Nephron progenitor cell (in vitro differentiated cells): Measurements from ENCODE around the gene RALGPS2.

Experiments
- DNase-seq: peaks from one replicate; pipeline ENCODE4 v3.0.0; 2021
- H3K27ac Mint-ChIP-seq: 2 replicates; pipeline ENCODE4 v1.8.0; 2021; ENCODE audit warnings: mild to moderate bottlenecking, moderate library complexity, mixed read lengths
- H3K27me3 Mint-ChIP-seq: 2 replicates; pipeline ENCODE4 v1.8.0; 2021; ENCODE audit warnings: mild to moderate bottlenecking, low read depth, mixed read lengths; ENCODE audit not compliant: poor library complexity
- H3K36me3 Mint-ChIP-seq: 2 replicates; pipeline ENCODE4 v1.8.0; 2021; ENCODE audit warnings: low read depth, mixed read lengths
- H3K4me1 Mint-ChIP-seq: 2 replicates; pipeline ENCODE4 v1.8.0; 2021; ENCODE audit warnings: mixed read lengths
- H3K4me3 Mint-ChIP-seq: 2 replicates; pipeline ENCODE4 v1.8.0; 2021; ENCODE audit warnings: mild to moderate bottlenecking, moderate library complexity, mixed read lengths
- H3K9me3 Mint-ChIP-seq: 2 replicates; pipeline ENCODE4 v1.8.0; 2021; ENCODE audit warnings: mild to moderate bottlenecking, moderate library complexity, mixed read lengths
- CTCF ChIP-seq: fragments of 200-600 bp; sonication (generic); IDR thresholded peaks from 2 replicates; pipeline ENCODE4 v1.5.0; 2021; ENCODE audit warnings: antibody characterized with exemption

Gene RALGPS2

GRCh38 chr1:178713259-178713658 lies 11.8 kb upstream of the RALGPS2 start:
- TF ChIP-seq CTCF = no peak
- Mint-ChIP-seq H3K9me3 (no peaks in the 10 kb centered on the region), H3K4me1 (no peaks in the 10 kb centered on the region), H3K27me3 (peaks cover 4% of the 10 kb centered on the region), H3K27ac (no peak overlapping the region), H3K36me3 (no peaks in the 10 kb centered on the region), H3K4me3 (no peak overlapping the region)
- DNase-seq = no peak

GRCh38 chr1:178714453-178714852 lies 10.6 kb upstream of the RALGPS2 start:
- DNase-seq = no peak
- Mint-ChIP-seq H3K4me3 (no peak overlapping the region), H3K27ac (no peak overlapping the region), H3K9me3 (no peaks in the 10 kb centered on the region), H3K36me3 (no peaks in the 10 kb centered on the region), H3K4me1 (no peaks in the 10 kb centered on the region), H3K27me3 (peaks cover 4% of the 10 kb centered on the region)
- no peak for TF ChIP-seq CTCF

GRCh38 chr1:178716111-178716510 lies 8.9 kb upstream of the RALGPS2 start:
- Mint-ChIP-seq H3K9me3 (no peaks in the 10 kb centered on the region), H3K4me3 (no peak overlapping the region), H3K4me1 (no peaks in the 10 kb centered on the region), H3K36me3 (no peaks in the 10 kb centered on the region), H3K27me3 (peaks cover 4% of the 10 kb centered on the region), H3K27ac (no peak overlapping the region)
- no peak for DNase-seq
- no peak for TF ChIP-seq CTCF

GRCh38 chr1:178718520-178718919 lies 6.5 kb upstream of the RALGPS2 start:
- H3K36me3 Mint-ChIP-seq = no peaks in the 10 kb centered on the region
- H3K27me3 Mint-ChIP-seq = peaks cover 7% of the 10 kb centered on the region
- peaks cover under 1% of the 10 kb centered on the region for H3K4me1 Mint-ChIP-seq
- no peak for DNase-seq
- no peak for TF ChIP-seq CTCF
- no peak overlapping the region for H3K4me3 Mint-ChIP-seq
- no peak overlapping the region for H3K27ac Mint-ChIP-seq
- H3K9me3 Mint-ChIP-seq = no peaks in the 10 kb centered on the region

- H3K27ac Mint-ChIP-seq = no peak overlapping the region
- H3K4me1 Mint-ChIP-seq = peaks cover 35% of the 10 kb centered on the region
These were observed 1.5 kb upstream of the RALGPS2 start for GRCh38 chr1:178723546-178723945.

More at GRCh38 chr1:178723546-178723945, 1.5 kb upstream of the RALGPS2 start:
- TF ChIP-seq CTCF = no peak
- Mint-ChIP-seq H3K36me3 (peaks cover 8% of the 10 kb centered on the region), H3K9me3 (peaks cover under 1% of the 10 kb centered on the region), H3K4me3 (peak overlapping the region; percentile 90), H3K27me3 (peaks cover 4% of the 10 kb centered on the region)
- DNase-seq = no peak
